Measurements from ENCODE around the gene ZKSCAN3. TPM values are rescaled to one million over a fixed set of nuclear protein-coding genes. Genes with fewer than 3 reads are reported as not detected.

Gene ZKSCAN3
- polyA plus RNA-seq, 2 of the 4 experiments (the other 2 are of a cell fraction), result 1.6 to 2.7 TPM

GRCh38 chr6:28383235-28384142, 33.7 kb downstream of the ZKSCAN3 start (continued):
- TF ChIP-seq EHMT2 (IDR thresholded peaks at IDR 0.05; ENCODE audit: low read depth) (no peak), NFE2L2 (conservative IDR thresholded peaks at IDR 0.05; ENCODE audit: low read length) (no peak), CTCF (IDR thresholded peaks at IDR 0.05) (peak; percentile 44), TFCP2L1 (CRISPR knock-in tag; IDR thresholded peaks at IDR 0.05) (no peak), FOSL2 (IDR thresholded peaks at IDR 0.05) (no peak), FOSL2 (CRISPR knock-in tag; IDR thresholded peaks at IDR 0.05) (no peak), ZFP36 (IDR thresholded peaks at IDR 0.05; ENCODE audit: borderline replicate concordance, partially characterized antibody) (no peak), CHD4 (IDR thresholded peaks at IDR 0.05; ENCODE audit: borderline replicate concordance) (no peak), MAX (IDR thresholded peaks at IDR 0.05) (peak; percentile 98), FOXS1 (CRISPR knock-in tag; IDR thresholded peaks at IDR 0.05) (no peak), PHF8 (IDR thresholded peaks at IDR 0.05; ENCODE audit: borderline replicate concordance, low read depth) (no peak), EP300 (IDR thresholded peaks at IDR 0.05) (no peak), CEBPB (IDR thresholded peaks at IDR 0.05) (no peak), RFX5 (IDR thresholded peaks at IDR 0.05) (no peak), PBX3 (IDR thresholded peaks at IDR 0.05) (no peak), JUN (IDR thresholded peaks at IDR 0.05) (peak in 1 of 2 experiments; percentile 58; a peak in 1 of 5 replicates), FOSB (CRISPR knock-in tag; IDR thresholded peaks at IDR 0.05) (no peak)

GRCh38 chr6:28384143-28384533, 34.4 kb downstream of the ZKSCAN3 start:
- ChIA-PET CTCF (interaction anchor here (1.1 to 1.7 kb wide), 5 partner anchors 15 to 204 kb away, joined by 3 to 11 read pairs (median 3); partner anchors contain the start of gene ZSCAN12), POLR2A (interaction anchor here (0.9 to 1.9 kb wide), 6 partner anchors 49 to 491 kb away, joined by 3 to 7 read pairs (median 4); partner anchors contain the start of genes ZKSCAN8 and ZSCAN26)
- FAIRE-seq (no peak), DNase-seq (ENCODE audit: low read depth in 1 of 2, low spot score in 1 of 2) (no peak), ATAC-seq (no peak)
- H3K4me2 ChIP-seq, result peak overlapping the region; percentile 72; the same call in 1 of the 3 replicates
- no peak for TF ChIP-seq NFE2L2 (conservative IDR thresholded peaks at IDR 0.05; ENCODE audit: low read length)
- TF ChIP-seq MYC (IDR thresholded peaks at IDR 0.05; ENCODE audit: borderline replicate concordance, low read length), result no peak
- TF ChIP-seq CHD4 (IDR thresholded peaks at IDR 0.05; ENCODE audit: borderline replicate concordance), result no peak
- no peak for TF ChIP-seq POLR2A (IDR thresholded peaks at IDR 0.05; ENCODE audit: low read length)
- TF ChIP-seq RNF2 (IDR thresholded peaks at IDR 0.05; ENCODE audit: borderline replicate concordance, low read depth), result no peak
- TF ChIP-seq KDM5A (IDR thresholded peaks at IDR 0.05), result no peak
- no peak for TF ChIP-seq RCOR1 (IDR thresholded peaks at IDR 0.05; ENCODE audit: low read depth, low read length)
- TF ChIP-seq CTCF (IDR thresholded peaks at IDR 0.05), result no peak
- TF ChIP-seq USF2 (IDR thresholded peaks at IDR 0.05), result no peak
- no peak for TF ChIP-seq TFCP2L1 (CRISPR knock-in tag; IDR thresholded peaks at IDR 0.05)
- no peak for TF ChIP-seq HOXB13 (CRISPR knock-in tag; IDR thresholded peaks at IDR 0.05; ENCODE audit: low read depth)
- no peak for TF ChIP-seq EHMT2 (IDR thresholded peaks at IDR 0.05; ENCODE audit: low read depth)
- no peak for TF ChIP-seq PHF8 (IDR thresholded peaks at IDR 0.05; ENCODE audit: borderline replicate concordance, low read depth)
- no peak for TF ChIP-seq FOXS1 (CRISPR knock-in tag; IDR thresholded peaks at IDR 0.05)
- no peak for TF ChIP-seq MAFK (IDR thresholded peaks at IDR 0.05; ENCODE audit: partially characterized antibody)
- no peak for TF ChIP-seq CHD2 (IDR thresholded peaks at IDR 0.05; ENCODE audit: low read length, partially characterized antibody)
- no peak for TF ChIP-seq TP53 (CRISPR knock-in tag; IDR thresholded peaks at IDR 0.05)
- no peak for TF ChIP-seq NR3C1 (IDR thresholded peaks at IDR 0.05)
- TF ChIP-seq PBX3 (IDR thresholded peaks at IDR 0.05), result no peak
- H3K9me3 ChIP-seq, result no peaks in the 10 kb centered on the region
- H3K27ac ChIP-seq, result no peak overlapping the region
- peaks cover 8% of the 10 kb centered on the region; the same call in 2 of the 3 replicates for H3K4me1 ChIP-seq
- 41% methylated on average over 2 of the region's 2 CpGs for WGBS (ENCODE audit: missing lambda C conversion rate)
- H3K4me3 ChIP-seq, result no peak overlapping the region

Measured in A549 (cell line).